ENCODE measurements around the gene KANTR. TPM values are rescaled to one million over a fixed set of nuclear protein-coding genes. Genes with fewer than 3 reads are reported as not detected.

The KANTR gene
- total RNA-seq, 1 experiment from 2014 or later, result 5.1 TPM

DNA sequence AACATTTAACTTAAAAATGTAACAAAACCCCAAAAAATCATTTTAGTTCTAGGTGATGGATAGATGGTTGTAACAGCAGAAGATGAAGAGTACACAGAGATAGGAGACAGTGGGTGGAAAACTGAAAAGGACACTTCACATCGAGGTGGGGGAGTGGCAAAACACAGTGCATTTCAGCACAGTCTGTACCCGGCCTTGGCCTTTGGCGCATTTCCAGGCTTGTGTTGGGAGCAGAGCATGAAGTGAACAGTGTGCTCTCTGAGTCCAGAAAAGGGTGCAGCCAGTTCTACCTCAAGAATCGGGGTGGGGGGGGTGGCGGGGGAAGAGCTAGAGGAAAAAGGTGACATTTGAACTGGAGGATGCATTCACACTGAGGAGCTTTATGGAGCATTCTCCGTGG is 7.5 kb upstream of the KANTR start:
- no peak for DNase-seq (ENCODE audit: low read depth in 1 of 2, low spot score in 2 of 2)
- H3K9me3 ChIP-seq (replicated peaks), result no peaks in the 10 kb centered on the region
- H3K27me3 ChIP-seq (replicated peaks), result no peaks in the 10 kb centered on the region
- peaks cover 7% of the 10 kb centered on the region; the same call in 1 of the 2 replicates for H3K36me3 ChIP-seq
- no peak overlapping the region for H3K27ac ChIP-seq
- peaks cover 4% of the 10 kb centered on the region for H3K4me1 ChIP-seq (replicated peaks)
- no peak overlapping the region for H3K4me3 ChIP-seq

- no peaks in the 10 kb centered on the region for H3K27me3 ChIP-seq (replicated peaks)
- peaks cover 4% of the 10 kb centered on the region for H3K4me1 ChIP-seq (replicated peaks)
- no peaks in the 10 kb centered on the region for H3K9me3 ChIP-seq (replicated peaks)
- H3K27ac ChIP-seq, result no peak overlapping the region
- H3K36me3 ChIP-seq, result peaks cover 6% of the 10 kb centered on the region; the same call in 1 of the 2 replicates
- no peak overlapping the region for H3K4me3 ChIP-seq
- DNase-seq (ENCODE audit: low read depth in 1 of 2, low spot score in 2 of 2), result no peak
Observed at GRCh38 chrX:53087388-53087831, 6.5 kb upstream of the KANTR start.

- no peak overlapping the region for H3K4me3 ChIP-seq
- no peaks in the 10 kb centered on the region for H3K9me3 ChIP-seq (replicated peaks)
- H3K36me3 ChIP-seq, result 0 out of 2 replicates have a peak, but pooled peaks cover 4% of the 10 kb centered on the region
- no peak overlapping the region for H3K27ac ChIP-seq
- no peak for DNase-seq (ENCODE audit: low read depth in 1 of 2, low spot score in 2 of 2)
- H3K27me3 ChIP-seq (replicated peaks), result no peaks in the 10 kb centered on the region
- H3K4me1 ChIP-seq (replicated peaks), result peaks cover under 1% of the 10 kb centered on the region; the same call in 1 of the 2 replicates
Observed at GRCh38 chrX:53088136-53088974, 5.6 kb upstream of the KANTR start.

- H3K27ac ChIP-seq, result no peak overlapping the region
- H3K4me3 ChIP-seq, result no peak overlapping the region
- 0 out of 2 replicates have a peak, but pooled peaks cover 3% of the 10 kb centered on the region for H3K4me1 ChIP-seq (replicated peaks)
Observed at GRCh38 chrX:53089224-53089842, 4.6 kb upstream of the KANTR start.

DNA sequence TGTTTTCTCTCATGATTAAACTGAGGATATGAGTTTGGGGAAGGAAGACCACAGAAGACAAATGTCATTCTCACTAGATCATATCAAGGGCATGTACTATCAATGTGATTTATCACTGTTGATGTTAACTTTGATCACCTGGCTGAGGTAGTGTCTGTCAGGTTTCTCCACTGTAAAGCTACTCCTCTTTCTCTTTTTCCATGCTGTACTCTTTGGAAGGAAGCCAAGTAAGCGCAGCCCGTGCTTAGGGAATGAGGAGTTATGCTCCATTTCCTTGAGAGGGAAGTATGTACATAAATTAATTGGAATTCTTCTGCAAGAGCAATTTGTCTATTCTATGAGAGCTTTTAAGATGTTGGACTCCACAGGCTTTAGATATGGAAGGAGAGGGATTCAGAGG is 4.0 kb upstream of the KANTR start:
- Histone ChIP-seq H3K27me3 (replicated peaks) (no peaks in the 10 kb centered on the region), H3K9me3 (replicated peaks) (no peaks in the 10 kb centered on the region), H3K36me3 (0 out of 2 replicates have a peak, but pooled peaks cover 4% of the 10 kb centered on the region), H3K4me1 (replicated peaks) (0 out of 2 replicates have a peak, but pooled peaks cover 3% of the 10 kb centered on the region), H3K4me3 (no peak overlapping the region), H3K27ac (no peak overlapping the region)
- DNase-seq (ENCODE audit: low read depth in 1 of 2, low spot score in 2 of 2), result no peak

More at GRCh38 chrX:53089224-53089842, 4.6 kb upstream of the KANTR start:
- no peak for DNase-seq (ENCODE audit: low read depth in 1 of 2, low spot score in 2 of 2)
- H3K9me3 ChIP-seq (replicated peaks), result no peaks in the 10 kb centered on the region
- H3K27me3 ChIP-seq (replicated peaks), result no peaks in the 10 kb centered on the region
- 0 out of 2 replicates have a peak, but pooled peaks cover 4% of the 10 kb centered on the region for H3K36me3 ChIP-seq

GRCh38 chrX:53091354-53091753 is 2.6 kb upstream of the KANTR start:
- H3K4me1 ChIP-seq (replicated peaks), result 0 out of 2 replicates have a peak, but pooled peaks cover 3% of the 10 kb centered on the region
- H3K9me3 ChIP-seq (replicated peaks), result no peaks in the 10 kb centered on the region
- no peak overlapping the region for H3K27ac ChIP-seq
- no peaks in the 10 kb centered on the region for H3K36me3 ChIP-seq
- no peak for DNase-seq (ENCODE audit: low read depth in 1 of 2, low spot score in 2 of 2)
- no peaks in the 10 kb centered on the region for H3K27me3 ChIP-seq (replicated peaks)
- H3K4me3 ChIP-seq, result no peak overlapping the region

DNA sequence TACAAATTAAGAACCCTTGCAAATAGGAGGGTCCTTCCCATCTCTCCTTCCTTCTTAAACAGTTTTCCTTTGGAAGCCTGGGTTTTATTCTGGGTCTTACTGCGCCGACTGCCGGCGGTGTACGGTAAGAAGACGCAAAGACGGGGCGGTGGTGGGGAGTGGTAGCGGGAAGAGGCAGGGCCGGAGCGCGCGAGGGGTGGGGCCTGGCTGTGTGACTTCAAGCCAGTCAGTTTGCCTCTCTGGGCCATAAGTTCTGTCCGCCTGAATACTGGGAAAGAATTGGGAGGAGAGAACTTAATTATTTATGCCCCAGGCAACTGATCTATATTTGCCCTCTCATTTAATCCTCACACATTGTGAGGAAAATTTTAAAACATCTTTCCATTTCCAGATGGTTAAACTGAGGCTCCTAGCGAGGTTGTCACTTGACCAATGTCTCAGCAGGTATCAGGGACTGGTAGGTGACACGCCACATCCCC is 726 bp upstream of the KANTR start:
- H3K36me3 ChIP-seq, result no peaks in the 10 kb centered on the region
- 0 out of 2 replicates have a peak, but pooled peaks cover 3% of the 10 kb centered on the region for H3K4me1 ChIP-seq (replicated peaks)
- no peaks in the 10 kb centered on the region for H3K9me3 ChIP-seq (replicated peaks)
- peak overlapping the region; percentile 59 for H3K4me3 ChIP-seq
- peak; percentile 61 to 82 for DNase-seq (ENCODE audit: low read depth in 1 of 2, low spot score in 2 of 2)
- no peaks in the 10 kb centered on the region for H3K27me3 ChIP-seq (replicated peaks)
- peak overlapping the region; percentile 66 for H3K27ac ChIP-seq

DNA sequence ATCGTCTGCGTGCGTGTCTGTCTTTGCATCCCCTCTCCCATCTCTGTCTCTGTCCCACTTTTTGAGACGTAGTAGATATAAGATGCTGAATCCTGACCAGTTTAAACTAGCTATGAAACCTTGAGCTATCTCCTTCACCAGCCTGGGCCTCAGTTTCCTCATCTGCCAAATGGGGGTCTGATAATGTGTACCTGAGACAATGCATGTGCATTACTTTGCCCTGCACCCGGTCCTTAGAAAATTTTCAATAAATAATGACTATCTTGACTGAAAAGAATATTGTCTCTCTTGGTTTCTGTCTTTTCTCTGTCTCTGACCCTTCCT is 602 bp downstream of the KANTR start:
- Histone ChIP-seq H3K4me3 (peak overlapping the region; percentile 59), H3K27ac (peak overlapping the region; percentile 37; the same call in 1 of the 2 replicates), H3K36me3 (no peaks in the 10 kb centered on the region), H3K9me3 (replicated peaks) (no peaks in the 10 kb centered on the region), H3K4me1 (replicated peaks) (0 out of 2 replicates have a peak, but pooled peaks cover 3% of the 10 kb centered on the region), H3K27me3 (replicated peaks) (no peaks in the 10 kb centered on the region)
- no peak for DNase-seq (ENCODE audit: low read depth in 1 of 2, low spot score in 2 of 2)

DNA sequence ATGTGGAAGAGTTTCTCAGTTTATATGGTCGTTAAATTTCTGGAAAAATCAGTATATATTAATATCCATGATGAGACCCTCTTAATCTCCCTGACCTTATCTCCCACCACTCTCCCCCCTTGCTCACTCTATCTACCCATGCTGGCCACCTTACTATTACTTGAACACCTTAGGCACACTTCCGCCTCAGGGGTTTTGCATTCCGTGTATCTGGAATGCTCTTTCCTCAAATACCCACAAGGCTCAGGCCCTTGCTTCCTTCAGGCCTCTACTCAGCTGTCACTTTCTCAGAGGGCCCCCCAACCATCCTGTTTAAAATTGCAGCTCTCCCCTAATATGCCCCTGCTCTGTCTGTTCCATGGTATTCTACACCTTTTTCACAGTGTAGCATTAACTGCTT is 1.9 kb downstream of the KANTR start:
- Histone ChIP-seq H3K9me3 (replicated peaks) (no peaks in the 10 kb centered on the region), H3K36me3 (no peaks in the 10 kb centered on the region), H3K27ac (no peak overlapping the region), H3K4me1 (replicated peaks) (0 out of 2 replicates have a peak, but pooled peaks cover 3% of the 10 kb centered on the region), H3K4me3 (no peak overlapping the region), H3K27me3 (replicated peaks) (no peaks in the 10 kb centered on the region)
- DNase-seq (ENCODE audit: low read depth in 1 of 2, low spot score in 2 of 2), result no peak

GRCh38 chrX:53114864-53115549 is 21.1 kb downstream of the KANTR start:
- H3K27me3 ChIP-seq (replicated peaks), result no peaks in the 10 kb centered on the region
- H3K9me3 ChIP-seq (replicated peaks), result no peaks in the 10 kb centered on the region

GRCh38 chrX:53115550-53115874 is 21.6 kb downstream of the KANTR start:
- no peaks in the 10 kb centered on the region for H3K9me3 ChIP-seq (replicated peaks)
- no peaks in the 10 kb centered on the region for H3K27me3 ChIP-seq (replicated peaks)
- no peaks in the 10 kb centered on the region for H3K36me3 ChIP-seq
- H3K4me1 ChIP-seq (replicated peaks), result peaks cover 7% of the 10 kb centered on the region; the same call in 1 of the 2 replicates
- no peak for DNase-seq (ENCODE audit: low read depth in 1 of 2, low spot score in 2 of 2)
- no peak overlapping the region for H3K4me3 ChIP-seq
- H3K27ac ChIP-seq, result no peak overlapping the region; the same call in 1 of the 2 replicates

More at GRCh38 chrX:53114864-53115549, 21.1 kb downstream of the KANTR start:
- H3K4me3 ChIP-seq, result no peak overlapping the region
- no peak overlapping the region for H3K27ac ChIP-seq
- H3K4me1 ChIP-seq (replicated peaks), result peaks cover 7% of the 10 kb centered on the region; the same call in 1 of the 2 replicates
- no peaks in the 10 kb centered on the region for H3K36me3 ChIP-seq
- DNase-seq (ENCODE audit: low read depth in 1 of 2, low spot score in 2 of 2), result no peak

- Histone ChIP-seq H3K36me3 (no peaks in the 10 kb centered on the region), H3K9me3 (replicated peaks) (no peaks in the 10 kb centered on the region), H3K27ac (peak overlapping the region; percentile 22; the same call in 1 of the 2 replicates), H3K4me1 (replicated peaks) (peaks cover 7% of the 10 kb centered on the region; the same call in 1 of the 2 replicates), H3K27me3 (replicated peaks) (no peaks in the 10 kb centered on the region), H3K4me3 (no peak overlapping the region)
- peak in 1 of 2 experiments; percentile 29 for DNase-seq (ENCODE audit: low read depth in 1 of 2, low spot score in 2 of 2)
Observed at GRCh38 chrX:53116101-53116500, 22.2 kb downstream of the KANTR start.

DNA sequence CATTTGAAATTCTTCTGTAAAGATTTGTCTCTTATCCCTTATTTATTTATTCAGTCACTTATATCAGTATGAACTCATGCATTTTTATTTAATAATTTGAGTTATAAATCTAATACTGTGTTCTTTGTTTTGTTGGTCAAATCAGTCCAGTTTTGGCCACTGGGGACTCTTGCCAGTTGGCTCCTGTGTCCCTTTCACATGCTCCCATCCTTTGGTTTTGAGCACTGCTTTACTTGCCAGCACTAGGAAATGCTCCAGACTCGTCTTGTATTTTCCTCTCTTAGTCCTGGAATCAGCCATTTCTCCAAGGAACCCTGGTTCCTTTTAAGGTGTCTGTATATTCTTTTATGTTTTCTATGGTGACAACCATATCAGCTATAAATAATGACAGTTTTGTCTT is 28.1 kb downstream of the KANTR start:
- no peak overlapping the region for H3K27ac ChIP-seq
- H3K27me3 ChIP-seq (replicated peaks), result no peaks in the 10 kb centered on the region
- DNase-seq (ENCODE audit: low read depth in 1 of 2, low spot score in 2 of 2), result no peak
- no peaks in the 10 kb centered on the region for H3K9me3 ChIP-seq (replicated peaks)
- no peaks in the 10 kb centered on the region for H3K36me3 ChIP-seq
- H3K4me1 ChIP-seq (replicated peaks), result peaks cover 10% of the 10 kb centered on the region; the same call in 1 of the 2 replicates
- H3K4me3 ChIP-seq, result no peak overlapping the region
